ENCODE results near the gene RCOR1. TPM values are rescaled to one million over a fixed set of nuclear protein-coding genes. Genes with fewer than 3 reads are reported as not detected.
A peak's percentile ranks its signal among the peaks of the same experiment; 100 is the strongest.
"Not testable (repeated sequence)": the region's sequence is repeated elsewhere in the genome, so short reads cannot be mapped to it uniquely, and the experiment has no call there.

RCOR1 gene
- total RNA-seq (32.8 TPM), polyA plus RNA-seq (12.6 TPM)

GRCh38 chr14:102591944-102592762, at the start of gene RCOR1:
Gene RCOR1 (plus strand): TSS chr14:102592649. CDS start chr14:102592887, 238 bp downstream.
- Histone ChIP-seq H3K4me3 (ENCODE audit: low read depth, low read length) (peak within 1 kb of the TSS; percentile 91), H3K27ac (ENCODE audit: low read depth) (peak within 1 kb of the TSS; percentile 98), H3K4me1 (ENCODE audit: insufficient read depth) (no peaks in the 10 kb centered on the region), H3K36me3 (ENCODE audit: insufficient read depth) (no peaks in the 10 kb centered on the region)
- peak; percentile 89 for DNase-seq (ENCODE audit: extremely low spot score)
- WGBS, result under 1% methylated on average over 95 of the region's 96 CpGs

- peak overlapping the region; percentile 17 for H3K4me3 ChIP-seq (ENCODE audit: low read depth, low read length)
- DNase-seq (ENCODE audit: extremely low spot score), result no peak
- 20% methylated on average over 43 of the region's 43 CpGs for WGBS
Observed at GRCh38 chr14:102544046-102544746, 48.3 kb upstream of the RCOR1 start.

GRCh38 chr14:102544747-102545460, 47.5 kb upstream of the RCOR1 start:
- no peaks in the 10 kb centered on the region for H3K36me3 ChIP-seq (ENCODE audit: insufficient read depth)
- DNase-seq (ENCODE audit: extremely low spot score), result no peak
- H3K4me3 ChIP-seq (ENCODE audit: low read depth, low read length), result peak overlapping the region; percentile 17
- peaks cover 2% of the 10 kb centered on the region for H3K4me1 ChIP-seq (ENCODE audit: insufficient read depth)
- 16% methylated on average over 66 of the region's 66 CpGs for WGBS
- no peak overlapping the region for H3K27ac ChIP-seq (ENCODE audit: low read depth)

More at GRCh38 chr14:102544046-102544746, 48.3 kb upstream of the RCOR1 start:
- H3K4me1 ChIP-seq (ENCODE audit: insufficient read depth), result peaks cover 2% of the 10 kb centered on the region
- H3K27ac ChIP-seq (ENCODE audit: low read depth), result no peak overlapping the region
- H3K36me3 ChIP-seq (ENCODE audit: insufficient read depth), result no peaks in the 10 kb centered on the region

GRCh38 chr14:102545461-102546265, 46.8 kb upstream of the RCOR1 start:
- Histone ChIP-seq H3K36me3 (ENCODE audit: insufficient read depth) (no peaks in the 10 kb centered on the region), H3K4me3 (ENCODE audit: low read depth, low read length) (no peak overlapping the region), H3K4me1 (ENCODE audit: insufficient read depth) (peaks cover 2% of the 10 kb centered on the region), H3K27ac (ENCODE audit: low read depth) (no peak overlapping the region)
- no peak for DNase-seq (ENCODE audit: extremely low spot score)
- WGBS, result 40% methylated on average over 29 of the region's 29 CpGs

- H3K4me3 ChIP-seq (ENCODE audit: low read depth, low read length), result no peak overlapping the region
- 36% methylated on average over 3 of the region's 3 CpGs for WGBS
- DNase-seq (ENCODE audit: extremely low spot score), result no peak
Observed at GRCh38 chr14:102548616-102549240, 43.7 kb upstream of the RCOR1 start.

GRCh38 chr14:102550927-102551401, 41.5 kb upstream of the RCOR1 start:
- not testable (repeated sequence) for H3K4me1 ChIP-seq (ENCODE audit: insufficient read depth); H3K4me3 ChIP-seq (ENCODE audit: low read depth, low read length); H3K27ac ChIP-seq (ENCODE audit: low read depth); DNase-seq (ENCODE audit: extremely low spot score); H3K36me3 ChIP-seq (ENCODE audit: insufficient read depth)
- WGBS, result 70% methylated on average over 3 of the region's 3 CpGs

More at GRCh38 chr14:102548616-102549240, 43.7 kb upstream of the RCOR1 start:
- Histone ChIP-seq H3K36me3 (ENCODE audit: insufficient read depth) (no peaks in the 10 kb centered on the region), H3K27ac (ENCODE audit: low read depth) (no peak overlapping the region), H3K4me1 (ENCODE audit: insufficient read depth) (peaks cover 2% of the 10 kb centered on the region)

- no peak for DNase-seq (ENCODE audit: extremely low spot score)
- Histone ChIP-seq H3K27ac (ENCODE audit: low read depth) (no peak overlapping the region), H3K4me3 (ENCODE audit: low read depth, low read length) (no peak overlapping the region), H3K4me1 (ENCODE audit: insufficient read depth) (no peaks in the 10 kb centered on the region), H3K36me3 (ENCODE audit: insufficient read depth) (no peaks in the 10 kb centered on the region)
- 62% methylated on average over 14 of the region's 14 CpGs for WGBS
Observed at GRCh38 chr14:102551995-102552705, 40.3 kb upstream of the RCOR1 start.

GRCh38 chr14:102554821-102555819, 37.3 kb upstream of the RCOR1 start:
- no peaks in the 10 kb centered on the region for H3K4me1 ChIP-seq (ENCODE audit: insufficient read depth)
- no peak for DNase-seq (ENCODE audit: extremely low spot score)
- no peaks in the 10 kb centered on the region for H3K36me3 ChIP-seq (ENCODE audit: insufficient read depth)
- peak overlapping the region; percentile 73 for H3K27ac ChIP-seq (ENCODE audit: low read depth)
- peak overlapping the region; percentile 76 for H3K4me3 ChIP-seq (ENCODE audit: low read depth, low read length)
- 6% methylated on average over 94 of the region's 94 CpGs for WGBS

- H3K4me1 ChIP-seq (ENCODE audit: insufficient read depth), result no peaks in the 10 kb centered on the region
- no peak for DNase-seq (ENCODE audit: extremely low spot score)
- no peak overlapping the region for H3K27ac ChIP-seq (ENCODE audit: low read depth)
- no peak overlapping the region for H3K4me3 ChIP-seq (ENCODE audit: low read depth, low read length)
- no peaks in the 10 kb centered on the region for H3K36me3 ChIP-seq (ENCODE audit: insufficient read depth)
- 96% methylated on average over 14 of the region's 14 CpGs for WGBS
Observed at GRCh38 chr14:102556098-102556677, 36.3 kb upstream of the RCOR1 start.

GRCh38 chr14:102557434-102558226, 34.8 kb upstream of the RCOR1 start:
- DNase-seq (ENCODE audit: extremely low spot score), result no peak
- H3K27ac ChIP-seq (ENCODE audit: low read depth), result no peak overlapping the region
- no peaks in the 10 kb centered on the region for H3K36me3 ChIP-seq (ENCODE audit: insufficient read depth)
- 82% methylated on average over 12 of the region's 12 CpGs for WGBS
- H3K4me1 ChIP-seq (ENCODE audit: insufficient read depth), result no peaks in the 10 kb centered on the region
- H3K4me3 ChIP-seq (ENCODE audit: low read depth, low read length), result no peak overlapping the region
